Chondrocyte (in vitro differentiated cells): Measurements from ENCODE around the gene SLIT3. TPM values are rescaled to one million over a fixed set of nuclear protein-coding genes. Genes with fewer than 3 reads are reported as not detected.

Source experiments
- DNase-seq: peaks from one replicate; pipeline ENCODE4 v3.0.0; 2021; ENCODE audit warnings: mixed read lengths, low spot score
- H3K27ac Mint-ChIP-seq: one replicate; pipeline ENCODE4 v1.8.0; 2021; ENCODE audit warnings: mild to moderate bottlenecking, moderate library complexity, mixed read lengths; ENCODE audit not compliant: unreplicated experiment
- H3K27me3 Mint-ChIP-seq: 2 replicates; pipeline ENCODE4 v1.8.0; 2021; ENCODE audit warnings: low read depth, mixed read lengths
- H3K36me3 Mint-ChIP-seq: 2 replicates; pipeline ENCODE4 v1.8.0; 2021; ENCODE audit warnings: low read depth, mixed read lengths
- H3K4me1 Mint-ChIP-seq: 2 replicates; pipeline ENCODE4 v1.8.0; 2021; ENCODE audit warnings: low read depth, mild to moderate bottlenecking, mixed read lengths
- H3K4me3 Mint-ChIP-seq: one replicate; pipeline ENCODE4 v1.8.0; 2021; ENCODE audit warnings: mild to moderate bottlenecking, moderate library complexity, mixed read lengths; ENCODE audit not compliant: unreplicated experiment
- H3K9me3 Mint-ChIP-seq: 2 replicates; pipeline ENCODE4 v1.8.0; 2021; ENCODE audit warnings: low read depth, mixed read lengths
- microRNA-seq: library from miRNA; unstranded; fragments of <30 nt; microRNA quantifications from one replicate; pipeline ENCODE4 v1.2.0, GENCODE V29; 2020; ENCODE audit warnings: borderline number of aligned reads
- total RNA-seq: library from RNA; stranded (reverse); gene quantifications from 3 replicates; pipeline ENCODE4 v1.2.1, GENCODE V29; 2021
- TF ChIP-seq, protein P1 (sequence below): fragments of 200-600 bp; sonication (generic); IDR thresholded peaks from 2 replicates; pipeline ENCODE4 v1.5.0; 2021; ENCODE audit warnings: antibody characterized with exemption, mild to moderate bottlenecking, moderate library complexity

SLIT3 gene
- total RNA-seq, 1 donor from 2014 or later, result 116 TPM

DNA sequence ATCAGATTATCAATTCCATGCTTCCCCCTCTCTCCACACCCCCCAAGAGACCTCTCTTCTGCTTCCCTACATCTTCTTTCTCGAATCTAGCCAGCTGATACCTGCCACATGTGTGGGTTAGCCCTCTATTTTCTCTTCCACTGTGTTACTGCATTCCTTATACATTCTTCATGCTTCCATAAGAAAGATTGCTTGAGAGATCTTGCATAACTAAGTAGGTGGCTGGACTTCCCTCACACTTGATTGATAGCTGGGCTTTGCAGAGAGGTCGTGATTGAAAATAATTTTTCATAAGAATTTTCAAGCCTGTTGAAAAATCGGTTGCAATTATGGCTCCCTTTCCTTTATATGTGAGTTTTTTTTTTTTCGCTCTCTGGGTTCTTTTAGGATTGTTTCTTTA lies 688.8 kb downstream of the SLIT3 start:
- Mint-ChIP-seq H3K36me3 (no peaks in the 10 kb centered on the region), H3K9me3 (no peaks in the 10 kb centered on the region), H3K4me3 (no peak overlapping the region), H3K27me3 (no peaks in the 10 kb centered on the region), H3K27ac (peak overlapping the region; percentile 38), H3K4me1 (peaks cover 28% of the 10 kb centered on the region)
- no peak for DNase-seq
- TF ChIP-seq, protein P1, sequence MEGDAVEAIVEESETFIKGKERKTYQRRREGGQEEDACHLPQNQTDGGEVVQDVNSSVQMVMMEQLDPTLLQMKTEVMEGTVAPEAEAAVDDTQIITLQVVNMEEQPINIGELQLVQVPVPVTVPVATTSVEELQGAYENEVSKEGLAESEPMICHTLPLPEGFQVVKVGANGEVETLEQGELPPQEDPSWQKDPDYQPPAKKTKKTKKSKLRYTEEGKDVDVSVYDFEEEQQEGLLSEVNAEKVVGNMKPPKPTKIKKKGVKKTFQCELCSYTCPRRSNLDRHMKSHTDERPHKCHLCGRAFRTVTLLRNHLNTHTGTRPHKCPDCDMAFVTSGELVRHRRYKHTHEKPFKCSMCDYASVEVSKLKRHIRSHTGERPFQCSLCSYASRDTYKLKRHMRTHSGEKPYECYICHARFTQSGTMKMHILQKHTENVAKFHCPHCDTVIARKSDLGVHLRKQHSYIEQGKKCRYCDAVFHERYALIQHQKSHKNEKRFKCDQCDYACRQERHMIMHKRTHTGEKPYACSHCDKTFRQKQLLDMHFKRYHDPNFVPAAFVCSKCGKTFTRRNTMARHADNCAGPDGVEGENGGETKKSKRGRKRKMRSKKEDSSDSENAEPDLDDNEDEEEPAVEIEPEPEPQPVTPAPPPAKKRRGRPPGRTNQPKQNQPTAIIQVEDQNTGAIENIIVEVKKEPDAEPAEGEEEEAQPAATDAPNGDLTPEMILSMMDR, result no peak

Small RNAs within 50 kb of the gene (microRNA-seq; reads per million reads assigned to microRNA genes)
- 2.2 reads per million for gene MIR218-2
- gene MIR585, result 183 reads per million, percentile 64 among the genes with 10 or more reads in this experiment
